Pancreas (tissue), 10 donors: ENCODE results near the gene TSC22D1. TPM values are rescaled to one million over a fixed set of nuclear protein-coding genes. Genes with fewer than 3 reads are reported as not detected.

ENCODE experiments used
- ATAC-seq, 4 donors: fragments of 200-7000 bp; cut with Tn5 transposase; one replicate each; pipeline versions ENCODE4 v1.8.0 to v1.9.1; 2020; ENCODE audit warnings: mild to moderate bottlenecking in 4 of 4, moderate library complexity in 4 of 4
- DNase-seq, 6 donors: peaks; one replicate each; pipeline ENCODE4 v3.0.0-alpha.2; 2020
- FAIRE-seq: peaks from 2 replicates; lab custom pipeline; 2012; peaks lifted over from hg19 to GRCh38; lab: Jason Lieb, UNC
- H3K27ac ChIP-seq, 4 donors: fragments of 200-600 bp; sonication (generic); 1 replicate in 3 of 4; 2 replicates in 1 of 4; pipeline versions ENCODE4 v1.5.0 to v1.8.0; 2020
- H3K27me3 ChIP-seq, 4 donors: fragments of 200-600 bp; one replicate each; pipeline ENCODE4 v1.8.0; 2021
- H3K36me3 ChIP-seq, 3 donors: fragments of 200-600 bp; sonication (generic) in 1 of 3; one replicate each; pipeline versions ENCODE4 v1.5.0 to v1.8.0; 2020 to 2021
- H3K4me1 ChIP-seq, 3 donors: fragments of 200-600 bp; one replicate each; pipeline ENCODE4 v1.8.0; 2021
- H3K4me3 ChIP-seq, 4 donors: fragments of 200-600 bp; sonication (generic) in 2 of 4; one replicate each; pipeline versions ENCODE4 v1.5.0 to v1.8.0; 2020 to 2021
- H3K9me3 ChIP-seq, 4 donors: fragments of 200-600 bp; one replicate each; pipeline ENCODE4 v1.8.0; 2021
- WGBS, 2 donors: extraction: QIAGEN DNeasy Blood & Tissue Kit; methylation state at CpG; one replicate each; pipeline ENCODE4 v1.1.7; 2013; 5-methylcytosine and 5-hydroxymethylcytosine counted together
- intact Hi-C, 3 donors: fragments of 100-400 bp; cut with DNase I; formaldehyde crosslinking; loops; one replicate each; pipeline versions ENCODE4 v1.11.1 to v1.14.2; 2022
- polyA plus RNA-seq, 2 donors: library from polyadenylated mRNA; stranded (reverse); fragments of 200-250 nt; gene quantifications; one replicate each; pipeline ENCODE4 v1.2.3, GENCODE V29; 2013
- total RNA-seq, 6 donors: library from RNA; stranded (reverse); fragmentation: NEBNext Ultra II Directional in 4 of 6; extraction: Animal tissue kit (Norgen Biotek cat#: 25700) in 4 of 6; gene quantifications; one replicate each; pipeline versions ENCODE4 v1.2.1 to v1.2.4, GENCODE V29; 2021 to 2023
- TF ChIP-seq, protein P1 (sequence below), 4 donors: fragments of 200-600 bp; sonication (generic) in 3 of 4; IDR thresholded peaks; one replicate each; pipeline versions ENCODE4 v1.5.0 to v1.8.0; 2021; ENCODE audit warnings: antibody characterized with exemption in 4 of 4
- donor health status: healthy with polysubstance abuse.
- donor health status: DM: no; HTN: no; CAD: no; lungs with moderate emphysema.
- donor health status: DM: no; HTN: no; CAD: no.
- donor health status: control.
- donor health status: control.
- donor health status: Bipolar disorder and iron deficiency.
- donor health status: DM: yes; HTN: yes; CAD: no.
- donor health status: DM: no; HTN: no; CAD: no.
- donor health status: DM: no; HTN: no; CAD: no.
- donor health status: DM: yes; HTN: yes; CAD: no.

The TSC22D1 gene
- total and polyA plus RNA-seq, 8 donors: 16.8 to 49.9 (median 30.2) TPM

- no peak for DNase-seq
- peaks cover 0 to 2% (median 0%) of the 10 kb centered on the region in 3 donors for H3K4me1 ChIP-seq
- H3K27me3 ChIP-seq: no peaks in the 10 kb centered on the region
- intact Hi-C loops: no loop called here
- TF ChIP-seq, protein P1, sequence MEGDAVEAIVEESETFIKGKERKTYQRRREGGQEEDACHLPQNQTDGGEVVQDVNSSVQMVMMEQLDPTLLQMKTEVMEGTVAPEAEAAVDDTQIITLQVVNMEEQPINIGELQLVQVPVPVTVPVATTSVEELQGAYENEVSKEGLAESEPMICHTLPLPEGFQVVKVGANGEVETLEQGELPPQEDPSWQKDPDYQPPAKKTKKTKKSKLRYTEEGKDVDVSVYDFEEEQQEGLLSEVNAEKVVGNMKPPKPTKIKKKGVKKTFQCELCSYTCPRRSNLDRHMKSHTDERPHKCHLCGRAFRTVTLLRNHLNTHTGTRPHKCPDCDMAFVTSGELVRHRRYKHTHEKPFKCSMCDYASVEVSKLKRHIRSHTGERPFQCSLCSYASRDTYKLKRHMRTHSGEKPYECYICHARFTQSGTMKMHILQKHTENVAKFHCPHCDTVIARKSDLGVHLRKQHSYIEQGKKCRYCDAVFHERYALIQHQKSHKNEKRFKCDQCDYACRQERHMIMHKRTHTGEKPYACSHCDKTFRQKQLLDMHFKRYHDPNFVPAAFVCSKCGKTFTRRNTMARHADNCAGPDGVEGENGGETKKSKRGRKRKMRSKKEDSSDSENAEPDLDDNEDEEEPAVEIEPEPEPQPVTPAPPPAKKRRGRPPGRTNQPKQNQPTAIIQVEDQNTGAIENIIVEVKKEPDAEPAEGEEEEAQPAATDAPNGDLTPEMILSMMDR (IDR thresholded peaks at IDR 0.05): no peak
- FAIRE-seq: no peak
- H3K36me3 ChIP-seq: no peaks in the 10 kb centered on the region
- peak; percentile 40 to 81 (median 74) for ATAC-seq
- H3K4me3 ChIP-seq: no peak overlapping the region
- H3K27ac ChIP-seq: no peak overlapping the region
- H3K9me3 ChIP-seq: no peaks in the 10 kb centered on the region
- WGBS, 2 donors: 42 to 43% methylated on average over 5 of the region's 5 CpGs
Observed at GRCh38 chr13:44382635-44383145, 193.4 kb downstream of the TSC22D1 start.

Other genes with a start within 250 kb of the TSC22D1 start
- 1 to 10 TPM; 1.2 to 2.7 (median 1.6) TPM for gene SERP2, start 202.5 kb downstream of the TSC22D1 start, total RNA-seq
- gene SERP2, start 202.5 kb downstream of the TSC22D1 start, polyA plus RNA-seq: 10 to 100 TPM in 1 of 2 donors, 1 to 10 TPM in 1; 3.3 to 13.8 TPM